ENCODE measurements around the gene SHROOM2. TPM values are rescaled to one million over a fixed set of nuclear protein-coding genes. Genes with fewer than 3 reads are reported as not detected.

The SHROOM2 gene
- total and polyA plus RNA-seq, 2 of the 4 experiments (the other 2 are of a cell fraction), result 8.1 to 14.2 TPM

DNA sequence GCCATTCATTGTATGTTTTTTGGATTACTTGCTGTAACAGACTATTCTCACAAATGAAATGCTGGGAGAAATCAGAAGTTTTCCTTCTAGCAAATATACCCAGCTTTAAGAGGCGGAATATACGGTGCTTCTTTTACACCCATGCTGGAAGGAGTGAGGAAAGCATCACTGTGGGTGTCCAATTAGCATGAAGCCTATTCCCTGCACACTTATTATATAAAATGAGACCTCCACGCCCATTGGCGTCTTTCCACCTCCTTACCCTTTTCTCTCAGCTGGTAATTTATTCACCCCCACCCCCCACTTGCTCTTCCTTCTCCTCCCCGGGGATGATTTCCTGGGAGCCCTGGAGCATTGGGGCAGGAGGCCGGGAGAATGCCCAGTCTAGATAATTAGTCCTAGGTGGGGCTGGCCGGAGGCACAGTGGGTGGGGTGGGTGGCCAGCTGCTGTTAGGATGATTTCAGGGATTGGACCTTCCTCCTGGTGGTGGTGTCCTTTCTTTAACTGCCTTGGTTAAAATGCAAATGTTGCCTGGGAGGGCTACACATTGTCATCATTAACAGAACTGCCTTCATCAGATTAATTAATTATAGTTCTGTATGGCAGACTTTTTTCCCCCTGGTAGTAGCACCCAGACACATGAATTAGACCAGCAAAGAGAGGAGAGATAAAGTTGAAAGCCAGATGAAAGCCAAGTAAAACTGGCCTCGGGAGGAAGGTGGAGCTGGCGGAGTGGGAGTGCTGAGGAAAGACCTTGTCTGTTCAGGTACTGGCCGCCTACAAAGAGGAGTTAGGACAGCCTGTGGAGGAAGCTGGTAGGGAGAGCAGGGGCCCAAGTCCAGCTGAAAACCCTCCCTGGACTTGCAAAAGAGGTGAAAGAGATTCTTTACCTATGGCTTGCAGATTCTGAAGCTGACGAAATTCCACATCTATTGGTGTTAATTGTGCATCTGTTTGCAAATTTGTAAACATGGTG is 11.4 kb downstream of the SHROOM2 start:
- ChIA-PET POLR2A (ENCODE audit: unreplicated experiment) (no interaction called here), CTCF (interaction anchor here (0.6 kb wide), 1 partner anchor 120 kb away, joined by 3 read pairs; no protein-coding TSS in a partner anchor)
- no peak overlapping the region for H2BK15ac ChIP-seq (ENCODE audit: low read depth, low read length)
- no peak overlapping the region for H2AFZ ChIP-seq (replicated peaks; ENCODE audit: low read length, poor library complexity)
- H4K91ac ChIP-seq (ENCODE audit: insufficient read depth, low read depth, low read length), result no peak overlapping the region
- no peak overlapping the region for H3K4me2 ChIP-seq (ENCODE audit: low read depth, low read length)
- no peaks in the 10 kb centered on the region for H3K79me1 ChIP-seq (ENCODE audit: low read depth in 1 of 2, low read length in 2 of 2)
- no peaks in the 10 kb centered on the region for H4K20me1 ChIP-seq (ENCODE audit: insufficient read depth, low read length)
- dilution Hi-C loops (cut with HindIII; ENCODE audit: low sequenced_read_pairs, unreplicated experiment) (no loop called here), in situ Hi-C loops (cut with MboI; ENCODE audit: low sequenced_read_pairs) (no loop called here), intact Hi-C loops (cut with micrococcal nuclease) (no loop called here)
- no peak overlapping the region for H3K14ac ChIP-seq (replicated peaks; ENCODE audit: low read depth, low read length)
- no peak overlapping the region for H3K56ac ChIP-seq (ENCODE audit: extremely low read depth, insufficient read depth, low read length)
- ATAC-seq (ENCODE audit: low read depth) (no peak), DNase-seq (no peak)
- H3K18ac ChIP-seq (ENCODE audit: low read depth, low read length), result no peak overlapping the region
- H3K4ac ChIP-seq (ENCODE audit: low read depth, low read length), result no peak overlapping the region
- no peak overlapping the region for H2BK20ac ChIP-seq (ENCODE audit: low read depth, low read length)
- no peak overlapping the region for H4K8ac ChIP-seq (ENCODE audit: low read depth in 2 of 2, low read length in 2 of 2)
- 20% methylated on average over 1 of the region's 11 CpGs; no CpG with 5 or more reads in 1 of the 2 experiments for WGBS, 2 experiments (ENCODE audit: extremely low coverage in 2 of 2, insufficient read length in 1 of 2)
- H2BK120ac ChIP-seq (ENCODE audit: low read depth, low read length), result no peak overlapping the region
- no peak overlapping the region for H3K9ac ChIP-seq (ENCODE audit: low read depth, low read length)
- H2AK5ac ChIP-seq (ENCODE audit: low read depth, low read length), result no peak overlapping the region
- H3K23ac ChIP-seq (ENCODE audit: low read depth, low read length), result no peak overlapping the region
- no peak overlapping the region for H2BK5ac ChIP-seq (ENCODE audit: low read depth, low read length, poor library complexity, severe bottlenecking)
- H3K27ac ChIP-seq (ENCODE audit: insufficient read depth, low read length), result no peak overlapping the region
- BruUV-seq (replicated peaks), result no TSS peak
- no peaks in the 10 kb centered on the region for H3K27me3 ChIP-seq (ENCODE audit: control insufficient read depth, insufficient read depth, low read length)
- no peak overlapping the region for H2AK9ac ChIP-seq (replicated peaks; ENCODE audit: low read depth, low read length, poor library complexity)
- TF ChIP-seq CEBPB (IDR thresholded peaks at IDR 0.05; ENCODE audit: low read depth, low read length) (no peak), RFX5 (IDR thresholded peaks at IDR 0.05; ENCODE audit: low read depth, low read length) (no peak), MAZ (IDR thresholded peaks at IDR 0.05; ENCODE audit: borderline replicate concordance, low read depth, low read length) (no peak), CHD1 (IDR thresholded peaks at IDR 0.05; ENCODE audit: low read depth, low read length) (no peak), BHLHE40 (IDR thresholded peaks at IDR 0.05; ENCODE audit: low read depth, low read length) (no peak), RCOR1 (IDR thresholded peaks at IDR 0.05; ENCODE audit: insufficient replicate concordance, low read length) (no peak), NFE2L2 (IDR thresholded peaks at IDR 0.05; ENCODE audit: low read depth, low read length) (no peak)
- no peak overlapping the region for H3K4me3 ChIP-seq (ENCODE audit: insufficient read depth, low read depth, low read length)
- peaks cover 11% of the 10 kb centered on the region for H3K9me3 ChIP-seq (ENCODE audit: control insufficient read depth, insufficient read depth, low read length)
- H4K5ac ChIP-seq (ENCODE audit: low read depth, low read length), result no peak overlapping the region
- H3K9me1 ChIP-seq (ENCODE audit: insufficient read depth, low read length), result no peaks in the 10 kb centered on the region
- no peaks in the 10 kb centered on the region for H3K4me1 ChIP-seq (ENCODE audit: control insufficient read depth, insufficient read depth, low read length)
- no peaks in the 10 kb centered on the region for H3K36me3 ChIP-seq (ENCODE audit: control insufficient read depth, insufficient read depth, low read length)
